T-cell (primary cell): ENCODE measurements around the gene JMJD8. TPM values are rescaled to one million over a fixed set of nuclear protein-coding genes. Genes with fewer than 3 reads are reported as not detected.

Experiments
- ATAC-seq, 4 experiments: fragments of 200-7000 bp in 3 of 4; fragments of 150-1000 bp in 1 of 4; cut with Tn5 transposase; replicated peaks in 1 of 4; 1 replicate in 3 of 4; 2 replicates in 1 of 4; pipeline ENCODE4 v1.10.0; 2021; ENCODE audit warnings: moderate library complexity in 3 of 4, mild to moderate bottlenecking in 2 of 4, moderate number of reproducible peaks in 1 of 4
- CTCF ChIA-PET, 2 donors: fragments of 300-600 bp; sonication (Branson Sonifier 250); formaldehyde crosslinking; loops; one replicate each; lab custom pipeline; 2022; ENCODE audit warnings: antibody characterized with exemption in 2 of 2; lab: Charles Lee
- POLR2A ChIA-PET, 2 donors: fragments of 300-600 bp; sonication (Branson Sonifier 250); formaldehyde crosslinking; loops; one replicate each; lab custom pipeline; 2022; ENCODE audit warnings: antibody characterized with exemption in 2 of 2; lab: Charles Lee
- DNase-seq, 35 experiments: peaks; one replicate each; pipeline versions ENCODE4 v3.0.0 to v3.0.0-alpha.2; 2013 to 2023
- H3K27ac ChIP-seq: one replicate; pipeline ENCODE4 v1.5.1; 2013; ENCODE audit warnings: low read length
- H3K27me3 ChIP-seq, 2 experiments: replicated peaks in 1 of 2; 1 replicate in 1 of 2; 2 replicates in 1 of 2; pipeline versions ENCODE4 v1.6.1 to v1.7.0; 2013; ENCODE audit warnings: low read length in 1 of 2, mixed read lengths in 1 of 2; ENCODE audit not compliant: control insufficient read depth in 2 of 2, insufficient read depth in 2 of 2; ENCODE audit errors: extremely low read depth in 1 of 2
- H3K36me3 ChIP-seq, 2 donors: 1 replicate in 1 of 2; 2 replicates in 1 of 2; pipeline versions ENCODE4 v1.6.1 to v1.7.0; 2013; ENCODE audit warnings: low read length in 1 of 2; ENCODE audit not compliant: control insufficient read depth in 2 of 2, insufficient read depth in 1 of 2; ENCODE audit errors: extremely low read depth in 1 of 2
- H3K4me1 ChIP-seq, 2 experiments: 1 replicate in 1 of 2; 2 replicates in 1 of 2; pipeline versions ENCODE4 v1.6.1 to v1.7.0; 2013; ENCODE audit warnings: low read length in 2 of 2, mixed read lengths in 1 of 2; ENCODE audit not compliant: insufficient read depth in 2 of 2, control insufficient read depth in 1 of 2; ENCODE audit errors: extremely low read depth in 1 of 2
- H3K4me3 ChIP-seq, 2 donors: 1 replicate in 1 of 2; 2 replicates in 1 of 2; pipeline versions ENCODE4 v1.5.1 to v1.7.0; 2013; ENCODE audit warnings: mild to moderate bottlenecking in 2 of 2, low read length in 1 of 2, moderate library complexity in 1 of 2; ENCODE audit not compliant: control insufficient read depth in 1 of 2; ENCODE audit errors: extremely low read depth in 1 of 2
- H3K9me3 ChIP-seq: 2 replicates; pipeline ENCODE4 v1.7.0; 2013
- H3K27ac Mint-ChIP-seq, 2 donors: one replicate each; pipeline ENCODE4 v1.8.0; 2020 to 2021; ENCODE audit warnings: mild to moderate bottlenecking in 2 of 2, mixed read lengths in 2 of 2
- H3K27me3 Mint-ChIP-seq, 2 donors: one replicate each; pipeline ENCODE4 v1.8.0; 2021 to 2022; ENCODE audit warnings: mixed read lengths in 2 of 2
- H3K36me3 Mint-ChIP-seq: one replicate; pipeline ENCODE4 v1.8.0; 2021; ENCODE audit warnings: mixed read lengths
- H3K4me1 Mint-ChIP-seq, 3 donors: one replicate each; pipeline ENCODE4 v1.8.0; 2020 to 2022; ENCODE audit warnings: mixed read lengths in 3 of 3, mild to moderate bottlenecking in 1 of 3
- H3K4me3 Mint-ChIP-seq, 3 donors: one replicate each; pipeline ENCODE4 v1.8.0; 2020 to 2022; ENCODE audit warnings: mild to moderate bottlenecking in 3 of 3, mixed read lengths in 3 of 3, moderate library complexity in 3 of 3
- H3K9me3 Mint-ChIP-seq, 3 donors: one replicate each; pipeline ENCODE4 v1.8.0; 2020 to 2022; ENCODE audit warnings: mixed read lengths in 3 of 3
- WGBS: methylation state at CpG from one replicate; pipeline ENCODE4 v1.1.5; 2013; ENCODE audit warnings: missing lambda C conversion rate; ENCODE audit not compliant: insufficient coverage; 5-methylcytosine and 5-hydroxymethylcytosine counted together
- total RNA-seq, 35 experiments: library from RNA in 6 of 35; stranded (reverse) in 6 of 35; fragments of 120-200 nt in 1 of 35; gene quantifications; one replicate each; pipeline versions ENCODE4 v1.2.1 to v1.2.4 and lab custom pipeline; 2013 to 2026

JMJD8 gene
- total RNA-seq, 5 donors from 2014 or later (not counting 1 experiment from before 2014, with no cell fraction given): 27.3 to 54.4 (median 49.1) TPM

DNA sequence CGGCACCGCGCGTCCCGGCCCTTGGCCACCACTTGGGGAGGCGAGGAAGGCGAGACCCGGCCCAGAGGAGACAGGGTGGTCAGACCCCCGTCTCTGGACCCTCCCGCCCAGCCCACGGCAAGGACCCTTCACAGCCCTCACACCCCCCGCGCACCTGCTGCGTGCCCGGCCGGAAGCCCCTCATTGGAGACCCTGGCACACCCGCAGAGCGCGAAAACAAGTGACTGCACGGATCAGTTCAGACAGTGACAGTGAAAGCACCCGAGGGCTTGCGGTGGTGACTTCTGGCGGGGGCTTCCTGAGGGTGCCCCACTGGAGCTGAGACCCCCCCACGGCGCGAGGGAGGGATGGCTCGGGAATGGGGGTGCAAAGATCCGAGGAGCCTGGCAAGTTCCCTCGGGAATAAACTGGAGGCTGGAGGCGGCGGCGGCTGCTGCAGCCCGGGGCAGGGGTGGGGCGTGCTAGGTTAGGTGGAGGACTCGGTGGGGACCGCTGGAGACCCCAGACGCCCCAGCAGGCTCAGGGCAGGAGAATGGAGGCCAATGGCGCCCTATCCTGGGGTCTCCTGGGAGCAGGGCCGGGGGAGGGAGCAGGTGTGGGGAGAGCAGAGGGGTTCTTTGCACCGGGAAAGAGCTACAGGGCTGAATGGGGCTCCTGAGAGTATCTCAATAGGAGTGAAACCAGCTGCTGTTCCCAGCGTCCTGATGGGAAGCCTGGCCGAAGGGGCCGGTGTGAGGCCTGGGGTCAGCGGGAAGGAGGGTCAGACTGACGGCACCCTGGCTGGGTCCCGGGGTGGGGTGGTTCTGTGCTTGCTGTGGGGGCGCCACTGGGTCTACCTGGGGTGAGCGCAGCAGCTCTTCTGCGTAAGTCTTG, 22.3 kb upstream of the JMJD8 start:
- H3K4me3 ChIP-seq: no peak overlapping the region
- H3K27ac ChIP-seq: no peak overlapping the region
- WGBS: 9% methylated on average over 42 of the region's 49 CpGs
- DNase-seq (no peak), ATAC-seq (no peak)
- H3K4me1 Mint-ChIP-seq: peaks cover 0 to 11% (median 5%) of the 10 kb centered on the region in 3 donors
- no peak overlapping the region for H3K27ac Mint-ChIP-seq
- ChIA-PET POLR2A (no interaction called here), CTCF (no interaction called here)
- no peaks in the 10 kb centered on the region for H3K36me3 Mint-ChIP-seq
- no peaks in the 10 kb centered on the region for H3K36me3 ChIP-seq
- H3K27me3 ChIP-seq: peaks cover 8 to 92% of the 10 kb centered on the region in 2 experiments
- peaks cover 0 to 20% of the 10 kb centered on the region in 2 experiments for H3K4me1 ChIP-seq
- H3K9me3 ChIP-seq: no peaks in the 10 kb centered on the region
- no peaks in the 10 kb centered on the region for H3K9me3 Mint-ChIP-seq
- H3K4me3 Mint-ChIP-seq: peak overlapping the region in 2 of 3 donors; percentile 13 to 54
- peaks cover 29 to 63% of the 10 kb centered on the region in 2 donors for H3K27me3 Mint-ChIP-seq

DNA sequence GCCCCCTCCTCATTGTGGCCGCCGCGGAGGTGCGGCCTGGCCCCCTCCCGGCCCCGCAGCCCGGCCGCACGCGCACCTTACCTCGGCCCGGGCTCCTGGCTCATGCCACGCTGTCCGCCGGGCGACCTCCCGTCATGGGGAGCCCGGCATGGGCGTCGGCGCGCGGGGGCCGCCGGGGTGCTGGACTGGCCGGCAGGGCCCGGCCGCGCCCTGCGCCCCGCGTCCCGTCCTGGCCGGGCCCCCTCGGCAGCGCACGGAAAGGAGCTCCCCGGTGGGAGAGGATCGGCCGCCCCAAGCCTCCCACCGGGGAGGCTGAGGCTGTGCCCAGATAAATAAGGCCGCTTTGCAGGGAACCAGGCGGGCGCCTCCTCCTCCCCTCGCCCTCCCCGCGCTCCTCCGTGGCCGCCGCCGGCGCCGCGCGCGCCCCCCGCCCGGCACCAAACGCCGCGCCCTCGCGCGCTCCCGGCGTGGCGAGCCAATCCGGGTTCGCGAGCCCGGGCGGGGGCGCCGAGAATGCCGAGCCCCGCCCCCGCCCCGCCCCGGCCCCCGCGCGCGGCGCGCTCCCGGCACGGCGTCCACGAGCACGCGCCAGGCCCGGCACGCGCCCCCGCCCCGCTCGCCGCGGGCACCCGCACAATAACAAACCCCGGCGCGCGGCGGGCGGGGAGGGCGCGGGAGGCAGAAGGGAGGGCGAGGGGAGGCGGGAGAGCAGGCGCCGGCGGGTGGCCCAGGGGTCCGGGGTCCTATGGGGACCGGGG, 21.5 kb upstream of the JMJD8 start, which contains the start of gene FBXL16:
TSS of gene FBXL16 (minus strand) at position 371 of the 758 bp plus-strand sequence. CDS start 8,396 bp downstream, outside the sequence.
- ChIA-PET POLR2A (no interaction called here), CTCF (no interaction called here)
- H3K9me3 Mint-ChIP-seq: no peaks in the 10 kb centered on the region
- no peak within 1 kb of the TSS for H3K4me3 ChIP-seq
- H3K27ac Mint-ChIP-seq: no peak within 1 kb of the TSS
- H3K4me1 ChIP-seq: peaks cover 0 to 27% of the 10 kb centered on the region in 2 experiments
- DNase-seq (no peak), ATAC-seq (peak in 3 of 4 experiments; percentile 26 to 39 (median 27))
- H3K9me3 ChIP-seq: no peaks in the 10 kb centered on the region
- peaks cover 8 to 91% of the 10 kb centered on the region in 2 experiments for H3K27me3 ChIP-seq
- H3K27me3 Mint-ChIP-seq: peaks cover 26 to 64% of the 10 kb centered on the region in 2 donors
- H3K36me3 Mint-ChIP-seq: no peaks in the 10 kb centered on the region
- no peaks in the 10 kb centered on the region for H3K36me3 ChIP-seq
- H3K27ac ChIP-seq: no peak within 1 kb of the TSS
- 3% methylated on average over 95 of the region's 115 CpGs for WGBS
- peaks cover 0 to 13% (median 5%) of the 10 kb centered on the region in 3 donors for H3K4me1 Mint-ChIP-seq
- H3K4me3 Mint-ChIP-seq: peak within 1 kb of the TSS in 1 of 3 donors; percentile 54

DNA sequence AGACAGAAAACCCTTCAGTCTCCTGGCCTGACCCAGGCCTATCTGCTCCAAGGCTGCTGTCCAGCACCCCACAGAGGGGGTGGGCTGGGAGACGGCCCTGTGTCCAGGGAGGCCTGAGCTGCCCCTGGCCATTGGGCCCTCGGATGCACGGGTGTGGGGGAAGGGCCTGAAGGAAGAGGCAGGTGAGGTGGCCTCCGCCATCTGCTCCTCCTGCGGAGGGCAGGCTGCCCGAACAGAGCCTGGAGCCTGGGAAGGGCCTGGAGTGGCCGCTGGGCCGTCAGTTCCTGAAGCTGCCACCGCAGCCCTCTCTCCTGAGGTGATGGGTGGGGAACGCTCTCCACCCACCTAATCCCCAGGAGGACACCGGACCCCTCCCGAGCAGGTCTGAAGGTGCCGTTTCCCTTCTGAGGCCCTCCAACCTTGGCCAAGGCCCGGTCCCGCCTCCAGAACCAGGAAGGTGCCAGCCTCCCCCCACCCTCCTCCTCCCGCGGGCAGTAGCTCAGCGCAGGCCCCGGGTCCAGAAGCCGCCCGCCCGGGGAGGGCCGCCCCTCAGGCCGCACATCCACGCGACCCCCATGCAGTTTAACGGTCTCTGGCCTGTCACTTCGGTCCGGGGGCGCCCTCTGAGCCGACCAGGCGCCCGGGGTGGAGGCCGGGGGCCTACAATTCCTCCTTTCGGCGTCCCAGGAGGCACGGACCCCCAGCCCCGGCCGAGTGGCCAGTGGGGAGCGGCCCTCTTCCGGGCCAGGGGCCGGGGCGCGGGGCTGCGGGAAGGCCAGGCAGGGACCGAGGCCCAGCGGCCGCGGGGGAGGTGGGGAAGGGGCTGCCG, 20.6 kb upstream of the JMJD8 start:
- H3K4me3 ChIP-seq: no peak overlapping the region
- CTCF ChIA-PET: no interaction called here
- Mint-ChIP-seq H3K9me3 (no peaks in the 10 kb centered on the region), H3K4me1 (peaks cover 0 to 16% (median 8%) of the 10 kb centered on the region in 3 donors), H3K27me3 (peaks cover 26 to 57% of the 10 kb centered on the region in 2 donors), H3K4me3 (peak overlapping the region in 1 of 3 donors; percentile 51), H3K27ac (no peak overlapping the region), H3K36me3 (no peaks in the 10 kb centered on the region)
- H3K27ac ChIP-seq: no peak overlapping the region
- peaks cover 0 to 35% of the 10 kb centered on the region in 2 experiments for H3K4me1 ChIP-seq
- DNase-seq: no peak
- no peaks in the 10 kb centered on the region for H3K36me3 ChIP-seq
- POLR2A ChIA-PET: interaction anchor here in 1 of 2 donors (0.6 kb wide), 1 partner anchor 23 kb away, joined by 4 read pairs; no protein-coding TSS in a partner anchor
- H3K27me3 ChIP-seq: peaks cover 8 to 90% of the 10 kb centered on the region in 2 experiments
- no peak for ATAC-seq
- H3K9me3 ChIP-seq: no peaks in the 10 kb centered on the region
- WGBS: 12% methylated on average over 30 of the region's 50 CpGs

DNA sequence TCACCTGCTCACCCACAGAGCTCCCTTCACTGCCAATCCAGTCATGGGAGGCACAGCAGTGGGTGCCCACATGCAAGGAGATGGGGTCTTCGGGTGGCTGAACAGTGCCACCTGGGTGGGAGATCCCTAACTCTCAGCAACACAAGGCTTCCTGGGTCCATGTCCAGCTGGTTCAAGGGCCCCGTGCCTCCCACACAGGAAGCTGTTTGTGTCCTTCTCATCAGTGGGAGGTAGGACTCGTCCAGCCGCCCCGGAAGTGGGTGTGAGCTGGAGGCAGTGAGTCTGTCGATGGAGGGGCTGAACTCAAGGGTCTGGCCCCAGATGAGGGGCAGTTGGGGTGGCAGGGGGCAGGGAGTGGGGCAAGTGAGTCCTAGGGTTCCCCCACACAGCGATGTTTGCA, 19.9 kb upstream of the JMJD8 start:
- H3K27me3 Mint-ChIP-seq: peaks cover 22 to 50% of the 10 kb centered on the region in 2 donors

DNA sequence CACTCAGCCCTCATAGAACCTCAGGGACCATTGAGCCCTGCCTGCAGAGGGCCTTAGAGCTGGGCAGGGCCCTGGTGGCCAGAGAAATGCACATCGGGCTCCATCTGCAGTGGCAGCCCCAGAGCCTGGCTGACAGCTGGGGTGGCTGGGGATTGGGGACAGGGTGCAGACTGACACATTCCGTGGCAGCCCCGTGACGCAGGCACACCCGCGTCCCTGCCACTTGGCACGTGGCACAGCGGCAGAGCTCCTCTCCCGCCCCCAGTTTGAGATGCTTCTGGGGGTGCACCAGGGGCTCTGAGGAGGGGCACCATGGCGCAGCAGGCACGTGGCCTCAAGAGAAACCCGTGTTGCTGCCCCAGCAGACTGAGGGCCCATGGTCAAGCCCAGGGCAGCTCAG, 19.3 kb upstream of the JMJD8 start:
- H3K36me3 Mint-ChIP-seq: no peaks in the 10 kb centered on the region
- WGBS: 85% methylated on average over 12 of the region's 12 CpGs
- H3K9me3 Mint-ChIP-seq: no peaks in the 10 kb centered on the region
- Histone ChIP-seq H3K27ac (no peak overlapping the region), H3K9me3 (no peaks in the 10 kb centered on the region), H3K4me1 (peaks cover 3 to 48% of the 10 kb centered on the region in 2 experiments), H3K4me3 (no peak overlapping the region), H3K27me3 (peaks cover 1 to 82% of the 10 kb centered on the region in 2 experiments), H3K36me3 (no peaks in the 10 kb centered on the region)
- ATAC-seq: no peak
- ChIA-PET CTCF (no interaction called here), POLR2A (no interaction called here)
- DNase-seq: no peak
- no peak overlapping the region for H3K27ac Mint-ChIP-seq
- H3K4me1 Mint-ChIP-seq: peaks cover 0 to 26% (median 14%) of the 10 kb centered on the region in 3 donors
- no peak overlapping the region for H3K4me3 Mint-ChIP-seq
- peaks cover 20 to 43% of the 10 kb centered on the region in 2 donors for H3K27me3 Mint-ChIP-seq

More for the DNA sequence above, 19.9 kb upstream of the JMJD8 start:
- no peak overlapping the region for H3K4me3 ChIP-seq
- WGBS: 75% methylated on average over 5 of the region's 7 CpGs
- DNase-seq (no peak), ATAC-seq (no peak)
- peaks cover 7 to 86% of the 10 kb centered on the region in 2 experiments for H3K27me3 ChIP-seq
- peaks cover 0 to 24% (median 11%) of the 10 kb centered on the region in 3 donors for H3K4me1 Mint-ChIP-seq
- H3K27ac Mint-ChIP-seq: no peak overlapping the region
- H3K27ac ChIP-seq: no peak overlapping the region
- POLR2A ChIA-PET: no interaction called here
- no peaks in the 10 kb centered on the region for H3K36me3 Mint-ChIP-seq
- no peak overlapping the region for H3K4me3 Mint-ChIP-seq
- CTCF ChIA-PET: no interaction called here
- H3K36me3 ChIP-seq: no peaks in the 10 kb centered on the region
- no peaks in the 10 kb centered on the region for H3K9me3 ChIP-seq
- H3K9me3 Mint-ChIP-seq: no peaks in the 10 kb centered on the region
- H3K4me1 ChIP-seq: peaks cover under 1 to 42% of the 10 kb centered on the region in 2 experiments
